HEK293T (cell line): ENCODE measurements around the gene ASTN2.

Experiments used
- ARNT ChIP-seq: fragments of 450-650 bp; IDR thresholded peaks from 2 replicates; pipeline ENCODE4 v1.6.1; 2017; ENCODE audit warnings: mild to moderate bottlenecking
- BHLHE40 ChIP-seq: fragments of 450-650 bp; IDR thresholded peaks from 2 replicates; pipeline ENCODE4 v1.6.1; 2016; ENCODE audit warnings: mild to moderate bottlenecking, moderate library complexity, borderline replicate concordance
- CTBP1 ChIP-seq: fragments of 450-650 bp; IDR thresholded peaks from 2 replicates; pipeline ENCODE4 v1.6.1; 2016; ENCODE audit warnings: borderline replicate concordance
- ELF4 ChIP-seq: fragments of 450-650 bp; IDR thresholded peaks from 2 replicates; pipeline ENCODE4 v1.6.1; 2017; ENCODE audit warnings: antibody characterized with exemption
- FOXA1 ChIP-seq: fragments of 450-650 bp; IDR thresholded peaks from 2 replicates; pipeline ENCODE4 v1.6.1; 2016; ENCODE audit warnings: mild to moderate bottlenecking
- FOXK2 ChIP-seq: fragments of 450-650 bp; IDR thresholded peaks from 2 replicates; pipeline ENCODE4 v1.6.1; 2016; ENCODE audit warnings: mild to moderate bottlenecking
- FOXM1 ChIP-seq: fragments of 450-650 bp; IDR thresholded peaks from 2 replicates; pipeline ENCODE4 v1.6.1; 2017; ENCODE audit warnings: mild to moderate bottlenecking, borderline replicate concordance
- L3MBTL2 ChIP-seq: fragments of 450-650 bp; conservative IDR thresholded peaks from 2 replicates; pipeline ENCODE4 v1.6.1; 2016; ENCODE audit warnings: mild to moderate bottlenecking
- LEF1 ChIP-seq: fragments of 450-650 bp; IDR thresholded peaks from 2 replicates; pipeline ENCODE4 v1.6.1; 2017; ENCODE audit warnings: mild to moderate bottlenecking, borderline replicate concordance
- NFRKB ChIP-seq: fragments of 450-650 bp; IDR thresholded peaks from 2 replicates; pipeline ENCODE4 v1.6.1; 2016; ENCODE audit warnings: mild to moderate bottlenecking, moderate library complexity
- PKNOX1 ChIP-seq: fragments of 450-650 bp; IDR thresholded peaks from 2 replicates; pipeline ENCODE4 v1.6.1; 2016
- SP1 ChIP-seq: fragments of 450-650 bp; IDR thresholded peaks from 2 replicates; pipeline ENCODE4 v1.6.1; 2017
- TARDBP ChIP-seq: fragments of 450-650 bp; IDR thresholded peaks from 2 replicates; pipeline ENCODE4 v1.6.1; 2016
- ZNF384 ChIP-seq: fragments of 450-650 bp; IDR thresholded peaks from 2 replicates; pipeline ENCODE4 v1.6.1; 2016

- TF ChIP-seq PKNOX1 (no peak), BHLHE40 (no peak), ARNT (no peak), FOXA1 (no peak), FOXM1 (no peak), ELF4 (no peak), NFRKB (no peak), SP1 (no peak), FOXK2 (no peak), TARDBP (no peak), ZNF384 (no peak), L3MBTL2 (no peak), CTBP1 (no peak), LEF1 (no peak)
Measured at GRCh38 chr9:116587919-116588318, 826.9 kb downstream of the ASTN2 start.
